Stomach smooth muscle (tissue), 2 donors: Measurements from ENCODE around the gene OPRD1.
"Not testable (repeated sequence)": the region's sequence is repeated elsewhere in the genome, so short reads cannot be mapped to it uniquely, and the experiment has no call there.

Experiments used
- H3K27ac ChIP-seq: one replicate; pipeline ENCODE4 v1.7.0; 2013; ENCODE audit warnings: mild to moderate bottlenecking, low read length, inconsistent platforms
- H3K27me3 ChIP-seq, 2 donors: one replicate each; pipeline ENCODE4 v1.7.0; 2013; ENCODE audit warnings: low read length in 2 of 2; ENCODE audit not compliant: insufficient read depth in 2 of 2, control insufficient read depth in 1 of 2
- H3K36me3 ChIP-seq, 2 donors: one replicate each; pipeline ENCODE4 v1.7.0; 2013; ENCODE audit warnings: low read length in 2 of 2; ENCODE audit not compliant: control insufficient read depth in 2 of 2, insufficient read depth in 2 of 2
- H3K4me1 ChIP-seq: one replicate; pipeline ENCODE4 v1.7.0; 2013; ENCODE audit warnings: low read length; ENCODE audit not compliant: control insufficient read depth, insufficient read depth
- H3K4me3 ChIP-seq, 2 donors: one replicate each; pipeline ENCODE4 v1.7.0; 2013; ENCODE audit warnings: low read length in 2 of 2
- H3K9ac ChIP-seq, 2 donors: one replicate each; pipeline ENCODE4 v1.7.0; 2013; ENCODE audit warnings: low read length in 2 of 2, mild to moderate bottlenecking in 1 of 2
- H3K9me3 ChIP-seq, 2 donors: one replicate each; pipeline ENCODE4 v1.7.0; 2013; ENCODE audit warnings: low read length in 2 of 2; ENCODE audit not compliant: control insufficient read depth in 2 of 2
- donor health status: healthy.
- donor health status: Pancreatic carcinoma.

Gene OPRD1

DNA sequence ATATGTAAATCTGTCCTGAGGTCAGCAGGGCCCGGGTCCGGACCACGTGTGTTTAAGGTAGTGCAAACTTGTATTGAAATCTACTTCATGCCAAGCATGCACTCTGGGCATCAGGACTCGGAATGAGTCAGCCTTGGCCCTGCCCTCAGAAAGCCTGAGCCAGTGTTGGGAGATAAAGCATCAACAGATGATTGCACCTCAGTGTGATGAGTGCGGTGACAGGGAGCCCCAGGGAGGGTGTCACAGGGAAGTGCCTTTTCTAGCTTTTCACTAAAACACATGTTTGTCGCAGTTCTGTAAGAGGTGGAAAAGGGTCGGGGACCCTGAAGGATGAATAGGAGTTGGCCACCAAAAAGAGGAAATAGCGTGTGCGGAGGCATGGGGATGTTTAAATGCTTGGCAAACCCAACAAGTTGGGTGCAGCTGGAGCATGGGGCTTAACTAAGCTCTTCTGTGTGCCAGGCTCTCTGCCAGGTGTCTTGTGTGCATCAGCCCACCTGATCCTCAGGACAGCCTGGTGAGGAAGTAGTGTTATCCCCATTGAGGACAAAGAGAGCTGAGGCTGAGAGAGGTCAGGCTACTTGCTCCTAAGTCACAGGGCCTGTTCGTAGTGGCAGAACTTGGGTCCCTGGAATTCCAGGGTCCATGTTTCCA is 54.2 kb downstream of the OPRD1 start:
- no peaks in the 10 kb centered on the region for H3K36me3 ChIP-seq
- H3K4me3 ChIP-seq = no peak overlapping the region
- no peaks in the 10 kb centered on the region for H3K9me3 ChIP-seq
- H3K27me3 ChIP-seq = peaks cover 4 to 19% of the 10 kb centered on the region in 2 donors
- H3K4me1 ChIP-seq = no peaks in the 10 kb centered on the region
- no peak overlapping the region for H3K27ac ChIP-seq
- H3K9ac ChIP-seq = no peak overlapping the region

DNA sequence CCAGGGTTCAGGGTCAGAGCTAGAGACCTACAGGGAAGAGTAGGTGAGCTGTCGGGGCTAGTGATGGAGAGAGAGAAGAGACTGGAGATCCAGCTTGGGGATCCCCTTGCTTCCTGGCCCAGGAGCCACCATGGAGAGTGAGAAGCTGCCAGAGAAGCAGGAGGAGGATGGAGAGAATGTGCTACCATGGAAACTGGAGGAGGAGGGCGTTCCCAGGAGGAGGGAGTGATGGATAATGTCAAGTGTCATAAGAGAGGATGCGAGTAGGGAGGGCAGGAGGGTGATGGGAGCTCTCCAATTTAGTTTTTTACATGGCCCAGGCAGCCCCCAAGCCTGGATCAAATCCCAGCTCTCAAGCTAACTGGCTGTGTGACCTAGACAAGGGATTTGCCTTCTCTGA is 55.9 kb downstream of the OPRD1 start:
- Histone ChIP-seq H3K27ac (no peak overlapping the region), H3K4me3 (no peak overlapping the region), H3K4me1 (no peaks in the 10 kb centered on the region), H3K9ac (no peak overlapping the region), H3K9me3 (no peaks in the 10 kb centered on the region), H3K27me3 (peaks cover 4 to 19% of the 10 kb centered on the region in 2 donors), H3K36me3 (no peaks in the 10 kb centered on the region)

DNA sequence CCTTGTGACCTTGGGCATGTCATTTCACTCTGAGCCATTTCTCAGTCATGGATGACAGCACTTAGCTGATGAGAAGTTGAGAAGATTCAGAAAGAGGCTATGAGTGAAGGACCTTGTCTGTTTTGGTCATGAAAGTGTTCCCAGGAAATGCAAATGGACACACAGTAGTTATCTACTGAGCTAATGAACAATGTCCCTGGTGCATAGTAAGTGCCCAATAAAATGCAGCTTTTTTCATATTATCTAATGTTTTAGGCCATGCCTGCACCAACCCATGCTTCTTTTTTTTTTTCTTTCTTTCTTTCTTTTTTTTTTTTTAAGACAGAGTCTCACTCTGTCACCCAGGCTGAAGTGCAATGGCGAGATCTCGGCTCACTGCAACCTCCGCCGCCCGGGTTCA is 58.0 kb downstream of the OPRD1 start:
- Histone ChIP-seq H3K9me3 (no peaks in the 10 kb centered on the region), H3K27me3 (peaks cover 4 to 22% of the 10 kb centered on the region in 2 donors), H3K36me3 (no peaks in the 10 kb centered on the region), H3K9ac (no peak overlapping the region), H3K4me3 (no peak overlapping the region), H3K4me1 (no peaks in the 10 kb centered on the region), H3K27ac (no peak overlapping the region)

DNA sequence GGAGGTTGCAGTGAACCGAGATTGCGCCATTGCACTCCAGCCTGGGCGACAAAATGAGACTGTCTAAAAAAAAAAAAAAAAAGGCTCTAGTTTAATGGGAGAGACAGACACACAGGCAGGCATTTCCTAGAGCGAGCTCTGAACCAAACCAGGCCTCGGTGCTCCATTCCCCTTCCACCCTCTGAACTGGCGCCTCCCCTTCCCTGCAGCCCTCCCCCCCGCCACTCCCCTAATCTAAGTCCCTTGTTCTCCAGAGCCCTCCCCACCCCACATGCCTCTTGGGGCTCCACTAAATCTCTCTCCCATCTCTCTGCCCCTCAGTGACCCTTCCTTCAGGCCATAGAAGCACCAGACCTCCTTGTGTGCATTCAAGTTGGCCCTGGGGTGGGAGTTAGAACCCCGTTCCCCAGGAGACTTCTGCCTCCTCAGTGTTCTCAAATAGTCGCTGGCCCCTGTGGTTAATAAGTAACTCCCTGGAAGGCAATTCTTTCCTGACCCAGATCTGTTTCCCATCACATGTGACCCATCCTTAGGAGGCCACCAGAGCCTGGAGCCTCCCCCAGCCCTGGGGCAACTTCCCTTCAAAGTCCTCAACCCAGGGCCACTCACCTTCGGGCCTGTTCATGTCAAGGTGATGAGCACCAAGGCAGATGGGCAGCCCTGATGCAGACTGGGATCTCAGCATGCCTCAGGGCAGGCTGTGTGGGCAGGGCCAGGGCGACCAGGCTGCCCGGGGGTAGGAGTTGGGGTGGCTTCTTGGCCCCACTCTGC is 59.8 kb downstream of the OPRD1 start:
- peaks cover 8 to 12% of the 10 kb centered on the region in 2 donors for H3K27me3 ChIP-seq
- H3K4me3 ChIP-seq = no peak overlapping the region
- no peaks in the 10 kb centered on the region for H3K36me3 ChIP-seq
- H3K9me3 ChIP-seq = no peaks in the 10 kb centered on the region
- no peaks in the 10 kb centered on the region for H3K4me1 ChIP-seq
- no peak overlapping the region for H3K9ac ChIP-seq
- no peak overlapping the region for H3K27ac ChIP-seq

DNA sequence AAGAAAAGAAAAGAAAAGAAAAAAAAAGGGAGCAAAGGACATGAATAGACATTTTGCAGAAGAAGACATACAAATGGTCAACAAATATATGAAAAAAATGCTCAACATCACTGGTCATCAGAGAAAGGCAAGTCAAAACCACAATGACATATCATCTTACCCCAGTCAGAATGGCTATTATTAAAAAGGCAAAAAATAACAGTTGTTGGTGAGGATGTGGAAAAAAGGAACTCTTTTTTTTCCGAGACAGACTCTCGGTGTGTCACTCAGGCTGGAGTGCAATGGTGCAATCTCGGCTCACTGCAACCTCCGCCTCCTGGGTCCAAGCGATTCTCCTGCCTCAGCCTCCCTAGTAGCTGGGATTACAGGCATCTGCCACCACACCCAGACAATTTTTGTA is 63.2 kb downstream of the OPRD1 start:
- not testable (repeated sequence) for H3K4me3 ChIP-seq, H3K27ac ChIP-seq, H3K9me3 ChIP-seq, H3K27me3 ChIP-seq, H3K4me1 ChIP-seq, H3K9ac ChIP-seq, H3K36me3 ChIP-seq

DNA sequence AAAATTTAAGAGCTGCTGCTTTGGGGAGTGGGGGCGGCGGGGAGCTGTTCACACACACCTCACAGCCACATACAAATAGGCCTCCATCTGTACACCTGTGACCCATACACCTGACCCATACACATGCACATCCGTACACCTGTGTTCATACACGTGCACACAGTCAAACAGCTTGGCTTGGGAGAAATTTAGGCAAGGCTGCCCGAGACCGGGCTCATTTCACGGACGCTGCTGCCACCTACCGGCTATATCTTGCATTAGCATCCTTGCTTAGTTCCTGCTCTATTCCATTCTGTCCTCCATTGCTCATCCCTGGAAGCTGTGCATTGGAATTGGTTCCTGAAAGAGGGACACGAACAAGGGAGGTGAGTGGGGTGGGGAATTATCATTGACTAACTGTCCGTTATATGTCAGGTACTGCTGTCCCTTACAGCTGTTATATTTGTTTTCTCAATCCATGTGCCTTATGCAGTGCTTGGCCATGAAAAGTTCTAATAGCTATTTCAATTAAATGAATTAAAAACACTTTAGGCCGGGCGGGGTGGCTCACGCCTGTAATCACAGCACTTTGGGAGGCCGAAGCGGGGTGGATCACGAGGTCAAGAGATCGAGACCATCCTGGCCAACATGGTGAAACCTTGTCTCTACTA is 65.3 kb downstream of the OPRD1 start:
- Histone ChIP-seq H3K36me3 (no peaks in the 10 kb centered on the region), H3K9me3 (no peaks in the 10 kb centered on the region), H3K4me1 (peaks cover 5% of the 10 kb centered on the region), H3K27ac (no peak overlapping the region), H3K4me3 (no peak overlapping the region), H3K9ac (no peak overlapping the region), H3K27me3 (peaks cover 3 to 5% of the 10 kb centered on the region in 2 donors)

DNA sequence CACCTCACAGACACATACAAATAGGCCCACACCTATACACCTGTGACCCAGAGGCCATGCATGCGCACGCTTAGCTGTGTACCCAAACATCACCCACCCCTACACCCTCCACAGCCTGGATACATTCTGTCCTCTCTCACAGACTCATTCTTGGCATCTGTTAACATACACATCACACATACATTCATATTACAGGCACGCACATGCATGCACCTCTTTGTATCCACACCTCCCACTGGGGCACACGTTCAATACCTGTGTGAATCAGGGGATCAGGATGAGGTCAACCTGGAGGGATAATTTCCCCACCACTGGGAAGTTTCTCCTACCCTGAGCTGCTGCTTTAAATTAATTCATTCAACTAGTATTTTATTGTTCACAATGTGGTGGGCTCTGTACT is 66.8 kb downstream of the OPRD1 start:
- no peaks in the 10 kb centered on the region for H3K9me3 ChIP-seq
- no peak overlapping the region for H3K27ac ChIP-seq
- H3K27me3 ChIP-seq = peaks cover 0 to 5% of the 10 kb centered on the region in 2 donors
- no peak overlapping the region for H3K4me3 ChIP-seq
- peaks cover 8% of the 10 kb centered on the region for H3K4me1 ChIP-seq
- no peaks in the 10 kb centered on the region for H3K36me3 ChIP-seq
- H3K9ac ChIP-seq = no peak overlapping the region

DNA sequence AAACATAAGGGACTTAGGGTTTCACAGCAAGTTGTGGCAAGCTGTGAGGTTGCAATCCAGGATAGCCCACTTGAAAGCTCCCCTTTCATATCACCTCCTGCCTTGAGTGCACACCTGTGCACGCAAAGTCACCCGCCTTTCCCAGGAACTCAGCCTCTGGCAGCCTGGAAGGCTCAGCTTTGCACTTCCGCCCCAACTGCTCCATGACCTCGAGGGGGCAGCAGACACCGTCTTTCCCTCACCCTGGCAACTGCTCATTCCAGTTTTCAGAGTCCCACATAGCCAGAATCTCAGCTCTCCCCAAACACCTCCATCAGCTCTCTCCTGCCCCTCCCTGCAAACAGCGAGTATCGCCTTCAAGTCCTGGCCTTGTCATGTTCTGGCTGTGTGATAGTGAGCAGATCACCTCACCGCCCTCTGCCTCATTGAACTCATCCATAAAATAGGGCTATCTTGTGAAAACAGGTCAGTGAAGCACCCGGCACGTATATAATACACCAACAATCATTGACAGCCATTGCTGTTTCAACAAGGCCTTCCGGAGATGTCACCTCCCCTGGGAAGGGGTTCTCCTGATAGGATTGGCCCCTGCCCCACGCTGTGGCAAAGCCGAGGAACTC is 70.1 kb downstream of the OPRD1 start:
- Histone ChIP-seq H3K27ac (no peak overlapping the region), H3K27me3 (no peaks in the 10 kb centered on the region), H3K36me3 (no peaks in the 10 kb centered on the region), H3K9me3 (no peaks in the 10 kb centered on the region), H3K4me3 (no peak overlapping the region), H3K9ac (peak overlapping the region in 1 of 2 donors; percentile 51), H3K4me1 (peaks cover 22% of the 10 kb centered on the region)

DNA sequence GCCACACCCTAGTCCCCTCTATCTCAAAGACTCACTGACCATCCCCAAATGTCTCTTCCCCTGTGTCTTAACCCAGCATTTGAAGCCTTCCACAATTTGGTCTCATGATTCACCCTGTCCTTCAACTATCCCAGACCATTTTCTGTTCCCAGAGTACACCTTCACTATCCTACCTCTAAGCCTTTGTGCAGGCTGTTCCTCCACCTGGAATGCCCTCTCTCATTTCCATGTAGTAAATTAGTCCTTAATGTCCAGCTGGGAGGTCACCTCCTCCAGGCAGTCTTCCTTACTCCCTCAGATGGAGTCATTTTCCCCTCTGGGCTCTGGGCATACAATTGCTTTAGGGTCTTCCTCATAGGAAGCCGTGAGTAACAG is 71.3 kb downstream of the OPRD1 start:
- H3K36me3 ChIP-seq = no peaks in the 10 kb centered on the region

DNA sequence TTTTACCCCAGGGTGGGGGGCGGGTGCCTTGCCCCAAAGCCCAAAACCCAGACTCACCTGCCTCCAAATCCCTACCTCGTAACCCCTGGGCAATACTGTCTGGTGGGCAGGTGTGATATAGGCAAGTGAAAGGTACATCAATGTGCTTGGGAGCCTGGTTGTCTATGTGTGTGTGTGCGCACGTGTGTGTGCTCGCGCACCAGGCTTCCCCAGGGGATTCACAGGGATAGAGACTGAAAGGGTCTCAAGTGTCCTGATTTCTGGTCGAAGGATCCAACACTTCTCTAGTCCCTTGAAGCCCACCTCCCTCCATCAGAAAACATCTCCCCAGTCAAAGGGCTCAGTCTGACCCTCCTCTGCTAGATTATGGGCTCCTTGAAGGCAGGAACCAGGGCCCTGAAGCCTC is 73.5 kb downstream of the OPRD1 start:
- Histone ChIP-seq H3K36me3 (no peaks in the 10 kb centered on the region), H3K9ac (no peak overlapping the region), H3K4me3 (no peak overlapping the region), H3K9me3 (no peaks in the 10 kb centered on the region), H3K4me1 (peaks cover 36% of the 10 kb centered on the region), H3K27ac (peak overlapping the region; percentile 37), H3K27me3 (no peaks in the 10 kb centered on the region)

More for the DNA sequence above, 71.3 kb downstream of the OPRD1 start:
- no peak overlapping the region for H3K9ac ChIP-seq
- peaks cover 30% of the 10 kb centered on the region for H3K4me1 ChIP-seq
- no peaks in the 10 kb centered on the region for H3K9me3 ChIP-seq
- H3K4me3 ChIP-seq = no peak overlapping the region
- no peaks in the 10 kb centered on the region for H3K27me3 ChIP-seq
- H3K27ac ChIP-seq = no peak overlapping the region
